ENCODE results near the gene PLXNA2. TPM values are rescaled to one million over a fixed set of nuclear protein-coding genes. Genes with fewer than 3 reads are reported as not detected.

PLXNA2 gene
- total and polyA plus RNA-seq, 2 of the 13 experiments (the other 11 are each of a cell fraction or from before 2014, with no cell fraction given) = 1.1 to 2.1 TPM

GRCh38 chr1:208089761-208090370 is 154.3 kb downstream of the PLXNA2 start (continued):
- TF ChIP-seq ZNF775 (CRISPR knock-in tag; IDR thresholded peaks at IDR 0.05; ENCODE audit: borderline replicate concordance) (no peak), SPEN (CRISPR knock-in tag; IDR thresholded peaks at IDR 0.05; ENCODE audit: low read depth) (no peak), KDM5A (IDR thresholded peaks at IDR 0.05; ENCODE audit: borderline replicate concordance, low read length) (no peak), NR3C1 (CRISPR knock-in tag; IDR thresholded peaks at IDR 0.05) (no peak)

- in situ Hi-C loops (cut with HindIII; ENCODE audit: extremely low pct_ligation_motif_present, low pct_unique_long_range_greater_than_20kb) = loop anchor here (5.0 kb wide), 1 partner anchor 52 kb away; no protein-coding TSS in a partner anchor
- Histone ChIP-seq H4K20me1 (ENCODE audit: insufficient read depth, low read length) (no peaks in the 10 kb centered on the region), H3K4me1 (ENCODE audit: insufficient read depth, low read length) (no peaks in the 10 kb centered on the region), H3K4me3 (replicated peaks in 1 of 3; ENCODE audit: insufficient read depth in 1 of 3, low read depth in 2 of 3, low read length in 3 of 3) (no peak overlapping the region), H3K9me3 (ENCODE audit: low read length) (no peaks in the 10 kb centered on the region), H3K36me3 (replicated peaks in 1 of 2; ENCODE audit: control insufficient read depth in 1 of 2, insufficient read depth in 2 of 2, low read length in 2 of 2) (peaks cover 0 to 3% of the 10 kb centered on the region in 2 experiments; a peak in 1 of 5 replicates), H3K4me2 (ENCODE audit: low read depth, low read length) (no peak overlapping the region), H2AFZ (ENCODE audit: low read length) (no peak overlapping the region), H3K79me2 (ENCODE audit: insufficient read depth, low read length) (no peaks in the 10 kb centered on the region), H3K27me3 (ENCODE audit: control insufficient read depth in 1 of 2, insufficient read depth in 2 of 2, low read length in 2 of 2) (no peaks in the 10 kb centered on the region), H3K9ac (ENCODE audit: insufficient read depth, low read depth, low read length) (no peak overlapping the region), H3K27ac (ENCODE audit: extremely low read length, insufficient read depth, low read length) (no peak overlapping the region)
- FAIRE-seq (no peak), DNase-seq (ENCODE audit: low spot score) (no peak), ATAC-seq (no peak)
- 22% methylated on average over 1 of the region's 1 CpG for WGBS (ENCODE audit: low lambda C conversion rate)
- CTCF ChIA-PET (ENCODE audit: low intra/inter-chr PET ratio, low total read pairs) = no interaction called here
- intact Hi-C loops (cut with micrococcal nuclease; ENCODE audit: unreplicated experiment) = no loop called here
- no TSS peak for BruUV-seq (replicated peaks)
- POLR2A ChIA-PET = no interaction called here
- TF ChIP-seq SIN3B (IDR thresholded peaks at IDR 0.05; ENCODE audit: low read length) (no peak), ZNF121 (CRISPR knock-in tag; IDR thresholded peaks at IDR 0.05) (no peak), CEBPB (IDR thresholded peaks at IDR 0.05; ENCODE audit: borderline replicate concordance, low read depth, low read length) (no peak), ZNF30 (CRISPR knock-in tag; IDR thresholded peaks at IDR 0.05) (no peak), ZBTB25 (CRISPR knock-in tag; IDR thresholded peaks at IDR 0.05) (no peak), ZNF280B (CRISPR knock-in tag; IDR thresholded peaks at IDR 0.05; ENCODE audit: borderline replicate concordance) (no peak), NFATC3 (CRISPR knock-in tag; IDR thresholded peaks at IDR 0.05) (no peak), PAXIP1 (CRISPR knock-in tag; conservative IDR thresholded peaks at IDR 0.05) (no peak), FOSL1 (CRISPR knock-in tag; IDR thresholded peaks at IDR 0.05; ENCODE audit: borderline replicate concordance) (no peak), RELA (CRISPR knock-in tag; IDR thresholded peaks at IDR 0.05) (no peak), KMT2B (CRISPR knock-in tag; IDR thresholded peaks at IDR 0.05) (no peak), YEATS4 (CRISPR knock-in tag; IDR thresholded peaks at IDR 0.05; ENCODE audit: borderline replicate concordance) (no peak), PTBP1 (IDR thresholded peaks at IDR 0.05; ENCODE audit: low read depth, low read length, poor library complexity, severe bottlenecking) (no peak), THAP11 (CRISPR knock-in tag; IDR thresholded peaks at IDR 0.05) (no peak), SMARCE1 (IDR thresholded peaks at IDR 0.05; ENCODE audit: borderline replicate concordance) (no peak)
These were observed 155.0 kb downstream of the PLXNA2 start for GRCh38 chr1:208089149-208089548.

Data from HepG2 (cell line).